HG03097 (cell line): ENCODE measurements around the gene CACNA2D1.

Experiments
- ATAC-seq: cut with Tn5 transposase; IDR thresholded peaks from one replicate; pipeline ENCODE4 v1.9.1; 2021; ENCODE audit not compliant: unreplicated experiment, low FRiP score

CACNA2D1 gene

GRCh38 chr7:82185443-82185842 is 258.1 kb downstream of the CACNA2D1 start:
- ATAC-seq = no peak

GRCh38 chr7:82183634-82184033 is 259.9 kb downstream of the CACNA2D1 start:
- no peak for ATAC-seq

DNA sequence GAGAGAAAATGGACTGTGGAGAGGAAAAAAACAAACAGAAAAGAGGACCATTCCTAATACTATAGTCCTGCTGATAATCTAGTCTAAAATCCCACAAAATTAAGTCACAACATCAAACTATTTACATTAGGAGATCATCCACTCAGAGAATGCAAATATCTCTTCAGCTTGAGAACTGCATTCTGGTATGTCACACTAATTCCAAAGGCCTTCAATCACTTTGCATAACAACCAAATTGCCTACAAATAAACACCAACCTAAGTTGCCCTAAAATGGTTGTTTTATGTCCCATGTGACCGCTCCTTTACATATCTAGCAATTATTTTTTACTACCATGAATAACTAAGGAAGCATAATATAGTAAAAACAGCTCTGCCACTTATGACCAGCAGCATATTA is 264.3 kb downstream of the CACNA2D1 start:
- ATAC-seq = no peak

DNA sequence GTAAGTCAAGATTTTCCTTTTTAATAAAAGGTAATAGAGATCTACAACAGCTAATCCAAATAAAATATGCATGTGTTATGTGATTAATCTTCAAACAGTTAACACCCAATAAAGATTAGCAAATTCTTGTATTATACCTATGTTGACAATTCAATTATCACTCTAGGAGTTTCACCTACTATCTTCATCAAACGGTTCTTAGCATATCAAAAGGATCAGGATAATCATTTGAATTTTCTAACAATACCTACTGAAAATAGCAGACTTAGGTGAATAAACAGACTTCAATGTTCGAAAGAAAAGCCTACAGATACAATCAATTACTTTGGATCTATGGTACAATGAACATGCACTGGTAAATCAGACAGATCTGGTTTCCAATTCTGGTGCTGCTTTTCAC is 268.3 kb downstream of the CACNA2D1 start:
- ATAC-seq = no peak

GRCh38 chr7:82173400-82174021 is 270.1 kb downstream of the CACNA2D1 start:
- no peak for ATAC-seq

DNA sequence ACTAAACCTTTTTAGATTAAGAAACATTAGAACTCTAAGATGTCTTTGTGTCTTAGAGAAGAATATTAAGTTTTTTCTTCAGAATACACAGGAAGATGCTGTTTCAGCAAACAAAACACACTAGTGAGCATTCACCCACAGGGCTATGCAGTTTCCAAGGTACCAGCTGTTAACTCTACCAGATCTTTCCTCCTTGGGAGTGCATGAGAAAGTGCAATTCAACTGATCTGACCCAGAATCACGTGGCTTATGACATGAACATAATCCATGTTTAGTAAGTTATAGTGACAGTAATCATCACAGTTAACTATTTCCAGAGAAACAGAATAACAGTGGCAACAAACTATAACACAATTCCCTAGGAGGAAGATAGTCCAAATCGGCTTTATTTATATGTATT is 270.7 kb downstream of the CACNA2D1 start:
- ATAC-seq = no peak

GRCh38 chr7:82172017-82172416 is 271.6 kb downstream of the CACNA2D1 start:
- no peak for ATAC-seq

- no peak for ATAC-seq
Measured at GRCh38 chr7:82167558-82168314, 275.8 kb downstream of the CACNA2D1 start.

GRCh38 chr7:82166260-82167015 is 277.1 kb downstream of the CACNA2D1 start:
- ATAC-seq = no peak

- ATAC-seq = no peak
Measured at GRCh38 chr7:82164813-82165212, 278.8 kb downstream of the CACNA2D1 start.

GRCh38 chr7:82164410-82164809 is 279.2 kb downstream of the CACNA2D1 start:
- ATAC-seq = no peak

- ATAC-seq = no peak
Measured at GRCh38 chr7:82163586-82163985, 280.0 kb downstream of the CACNA2D1 start.

GRCh38 chr7:82162289-82162688 is 281.3 kb downstream of the CACNA2D1 start:
- ATAC-seq = no peak

DNA sequence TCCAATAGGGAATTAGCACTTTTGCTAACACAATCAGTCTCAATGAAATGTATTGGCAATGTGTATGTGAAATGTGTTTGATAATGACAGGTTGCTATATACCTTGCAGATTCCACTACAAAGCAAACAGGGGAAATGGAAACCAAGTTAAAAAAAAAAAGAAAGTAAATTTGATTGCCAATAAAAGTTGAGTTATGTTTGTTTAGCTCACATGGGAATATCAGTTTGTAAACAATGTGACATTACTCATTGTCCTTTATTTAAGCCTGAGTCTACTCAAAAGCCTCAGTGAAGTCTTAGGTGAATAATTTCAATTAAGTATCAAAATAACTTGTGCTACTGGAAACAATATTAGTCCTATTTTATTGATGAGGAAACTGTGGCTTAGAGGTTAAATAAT is 285.2 kb downstream of the CACNA2D1 start:
- ATAC-seq = no peak

DNA sequence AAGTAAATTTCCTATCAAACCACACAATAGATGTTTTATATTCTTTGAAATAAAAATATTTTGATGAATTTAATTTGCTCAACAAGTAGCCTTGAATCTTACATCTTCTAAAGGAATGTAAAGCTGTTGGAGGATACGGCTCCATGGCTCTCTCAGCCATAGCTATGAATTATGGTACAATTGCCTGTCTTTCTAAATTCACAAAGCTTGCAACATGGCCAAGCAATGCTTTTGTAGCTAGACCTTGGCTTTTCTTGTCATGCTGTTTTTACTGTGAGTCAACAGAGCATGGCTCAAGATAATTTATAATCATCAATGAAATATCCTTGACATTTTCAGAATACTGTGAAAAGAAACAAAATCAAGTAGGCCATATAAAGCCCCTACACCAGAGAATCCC is 286.7 kb downstream of the CACNA2D1 start:
- ATAC-seq = no peak

- ATAC-seq = no peak
Measured at GRCh38 chr7:82156168-82156567, 287.4 kb downstream of the CACNA2D1 start.

GRCh38 chr7:82154728-82155127 is 288.8 kb downstream of the CACNA2D1 start:
- ATAC-seq = no peak

GRCh38 chr7:82153776-82154175 is 289.8 kb downstream of the CACNA2D1 start:
- ATAC-seq = no peak

DNA sequence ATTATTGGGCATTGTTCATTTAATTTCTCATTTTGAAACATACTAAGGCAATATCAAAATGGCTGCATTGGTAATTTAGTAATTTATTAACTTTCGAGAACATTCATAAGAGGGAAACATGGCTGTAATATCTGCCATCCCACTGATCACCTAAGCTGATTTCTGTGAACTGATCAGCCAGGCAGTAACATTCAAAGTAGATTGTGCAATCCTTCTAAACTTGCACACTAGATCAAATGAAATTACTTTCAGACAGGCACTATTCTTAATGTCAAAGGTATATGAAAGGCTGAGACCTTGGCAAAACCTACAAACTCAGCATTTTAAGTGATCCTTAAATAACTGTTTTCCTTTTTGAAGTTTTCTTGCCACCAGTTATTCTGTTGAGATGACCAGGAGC is 290.7 kb downstream of the CACNA2D1 start:
- no peak for ATAC-seq

DNA sequence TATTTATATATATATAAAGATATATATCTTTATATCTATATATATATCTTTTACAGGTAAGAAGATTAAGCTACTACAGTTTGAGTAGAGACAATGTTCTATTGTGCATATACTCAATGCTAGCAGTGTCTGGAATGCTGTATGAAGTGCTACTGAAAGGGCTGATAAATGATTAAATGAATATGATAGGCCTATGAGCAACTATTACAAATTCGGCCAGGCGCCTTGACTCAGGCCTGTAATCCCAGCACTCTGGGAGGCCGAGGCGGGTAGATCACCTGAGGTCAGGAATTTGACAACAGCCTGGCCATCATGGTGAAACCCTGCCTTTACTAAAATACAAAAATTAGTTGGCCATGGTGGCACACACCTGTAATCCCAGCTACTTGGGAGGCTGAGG is 297.1 kb downstream of the CACNA2D1 start:
- ATAC-seq = no peak

GRCh38 chr7:82142263-82142864 is 301.2 kb downstream of the CACNA2D1 start:
- ATAC-seq = no peak
